Thyroid gland (tissue), 4 donors: ENCODE results near the gene WWP2.

ENCODE experiments used
- POLR2A ChIP-seq, 2 donors: fragments of 450-650 bp; IDR thresholded peaks; one replicate each; pipeline ENCODE4 v1.6.1; 2017; ENCODE audit warnings: antibody characterized with exemption in 2 of 2, mild to moderate bottlenecking in 2 of 2, moderate library complexity in 1 of 2
- TF ChIP-seq, protein P1 (sequence below), 6 experiments: fragments of 200-600 bp in 3 of 6; fragments of 450-650 bp in 3 of 6; sonication (generic) in 3 of 6; IDR thresholded peaks; one replicate each; pipeline ENCODE4 v1.5.1; 2016 to 2019; ENCODE audit warnings: antibody characterized with exemption in 6 of 6, mild to moderate bottlenecking in 2 of 6, inconsistent platforms in 1 of 6, moderate library complexity in 1 of 6

DNA sequence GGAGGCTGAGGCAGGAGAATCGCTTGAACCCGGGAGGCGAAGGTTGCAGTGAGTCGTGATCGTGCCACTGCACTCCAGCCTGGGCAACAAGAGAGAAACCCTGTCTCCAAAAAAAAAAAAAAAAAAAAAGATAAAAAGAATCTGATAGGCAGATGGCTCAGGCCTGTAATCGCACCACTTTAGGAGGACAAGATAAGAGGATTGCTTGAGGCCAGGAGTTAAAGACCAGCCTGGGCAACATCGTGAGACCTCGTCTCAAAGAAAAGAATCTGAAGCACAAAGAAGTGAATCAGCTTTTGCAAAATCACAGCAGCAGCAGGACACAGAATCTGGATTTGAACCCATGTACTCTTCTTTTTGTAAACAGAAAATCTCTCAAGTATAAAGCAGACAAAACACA lies 15.0 kb upstream of the WWP2 start:
- TF ChIP-seq, protein P1, sequence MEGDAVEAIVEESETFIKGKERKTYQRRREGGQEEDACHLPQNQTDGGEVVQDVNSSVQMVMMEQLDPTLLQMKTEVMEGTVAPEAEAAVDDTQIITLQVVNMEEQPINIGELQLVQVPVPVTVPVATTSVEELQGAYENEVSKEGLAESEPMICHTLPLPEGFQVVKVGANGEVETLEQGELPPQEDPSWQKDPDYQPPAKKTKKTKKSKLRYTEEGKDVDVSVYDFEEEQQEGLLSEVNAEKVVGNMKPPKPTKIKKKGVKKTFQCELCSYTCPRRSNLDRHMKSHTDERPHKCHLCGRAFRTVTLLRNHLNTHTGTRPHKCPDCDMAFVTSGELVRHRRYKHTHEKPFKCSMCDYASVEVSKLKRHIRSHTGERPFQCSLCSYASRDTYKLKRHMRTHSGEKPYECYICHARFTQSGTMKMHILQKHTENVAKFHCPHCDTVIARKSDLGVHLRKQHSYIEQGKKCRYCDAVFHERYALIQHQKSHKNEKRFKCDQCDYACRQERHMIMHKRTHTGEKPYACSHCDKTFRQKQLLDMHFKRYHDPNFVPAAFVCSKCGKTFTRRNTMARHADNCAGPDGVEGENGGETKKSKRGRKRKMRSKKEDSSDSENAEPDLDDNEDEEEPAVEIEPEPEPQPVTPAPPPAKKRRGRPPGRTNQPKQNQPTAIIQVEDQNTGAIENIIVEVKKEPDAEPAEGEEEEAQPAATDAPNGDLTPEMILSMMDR (IDR thresholded peaks at IDR 0.05): no peak
- no peak for TF ChIP-seq POLR2A (IDR thresholded peaks at IDR 0.05)
